ENCODE results near the gene CAMTA1.

GRCh38 chr1:7235871-7236517, 450.7 kb downstream of the CAMTA1 start:
- TF ChIP-seq MXI1 (conservative IDR thresholded peaks at IDR 0.05; ENCODE audit: poor library complexity, severe bottlenecking) (no peak), CTCF (IDR thresholded peaks at IDR 0.05; ENCODE audit: poor library complexity, severe bottlenecking) (no peak), EP300 (conservative IDR thresholded peaks at IDR 0.05; ENCODE audit: poor library complexity, severe bottlenecking) (no peak)
- TF ChIP-seq, protein P1, sequence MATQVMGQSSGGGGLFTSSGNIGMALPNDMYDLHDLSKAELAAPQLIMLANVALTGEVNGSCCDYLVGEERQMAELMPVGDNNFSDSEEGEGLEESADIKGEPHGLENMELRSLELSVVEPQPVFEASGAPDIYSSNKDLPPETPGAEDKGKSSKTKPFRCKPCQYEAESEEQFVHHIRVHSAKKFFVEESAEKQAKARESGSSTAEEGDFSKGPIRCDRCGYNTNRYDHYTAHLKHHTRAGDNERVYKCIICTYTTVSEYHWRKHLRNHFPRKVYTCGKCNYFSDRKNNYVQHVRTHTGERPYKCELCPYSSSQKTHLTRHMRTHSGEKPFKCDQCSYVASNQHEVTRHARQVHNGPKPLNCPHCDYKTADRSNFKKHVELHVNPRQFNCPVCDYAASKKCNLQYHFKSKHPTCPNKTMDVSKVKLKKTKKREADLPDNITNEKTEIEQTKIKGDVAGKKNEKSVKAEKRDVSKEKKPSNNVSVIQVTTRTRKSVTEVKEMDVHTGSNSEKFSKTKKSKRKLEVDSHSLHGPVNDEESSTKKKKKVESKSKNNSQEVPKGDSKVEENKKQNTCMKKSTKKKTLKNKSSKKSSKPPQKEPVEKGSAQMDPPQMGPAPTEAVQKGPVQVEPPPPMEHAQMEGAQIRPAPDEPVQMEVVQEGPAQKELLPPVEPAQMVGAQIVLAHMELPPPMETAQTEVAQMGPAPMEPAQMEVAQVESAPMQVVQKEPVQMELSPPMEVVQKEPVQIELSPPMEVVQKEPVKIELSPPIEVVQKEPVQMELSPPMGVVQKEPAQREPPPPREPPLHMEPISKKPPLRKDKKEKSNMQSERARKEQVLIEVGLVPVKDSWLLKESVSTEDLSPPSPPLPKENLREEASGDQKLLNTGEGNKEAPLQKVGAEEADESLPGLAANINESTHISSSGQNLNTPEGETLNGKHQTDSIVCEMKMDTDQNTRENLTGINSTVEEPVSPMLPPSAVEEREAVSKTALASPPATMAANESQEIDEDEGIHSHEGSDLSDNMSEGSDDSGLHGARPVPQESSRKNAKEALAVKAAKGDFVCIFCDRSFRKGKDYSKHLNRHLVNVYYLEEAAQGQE (IDR thresholded peaks at IDR 0.05; ENCODE audit: borderline replicate concordance): no peak

Data from neural cell (in vitro differentiated cells).